ENCODE data around the gene TNFAIP8. TPM values are rescaled to one million over a fixed set of nuclear protein-coding genes. Genes with fewer than 3 reads are reported as not detected.

The TNFAIP8 gene
- total and polyA plus RNA-seq, 2 experiments from 2014 or later: 10.6 to 29.2 TPM

DNA sequence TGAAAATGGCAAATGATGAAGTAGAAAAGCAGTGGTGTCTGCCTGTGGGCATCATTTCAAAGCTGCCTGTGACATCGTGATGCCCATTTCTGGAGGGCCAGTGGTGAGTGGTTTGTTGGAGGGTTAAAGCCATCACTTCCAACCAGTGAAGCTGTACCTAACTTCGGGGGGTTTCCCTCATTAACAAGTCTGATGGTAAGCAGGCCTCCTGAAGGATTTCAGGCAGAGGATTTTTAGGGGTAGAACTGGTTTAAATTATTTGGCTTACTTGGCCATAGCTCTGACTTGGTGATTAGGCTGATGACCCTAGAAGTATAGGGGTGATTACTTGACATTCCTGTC, 10.7 kb downstream of the TNFAIP8 start (continued):
- TF ChIP-seq ZNF114 (CRISPR knock-in tag; IDR thresholded peaks at IDR 0.05) (no peak), EZH2 (IDR thresholded peaks at IDR 0.05; ENCODE audit: low read depth, unreplicated experiment) (no peak), STAT1 (IDR thresholded peaks at IDR 0.05; ENCODE audit: unreplicated experiment) (no peak)
- TF ChIP-seq, protein P1, sequence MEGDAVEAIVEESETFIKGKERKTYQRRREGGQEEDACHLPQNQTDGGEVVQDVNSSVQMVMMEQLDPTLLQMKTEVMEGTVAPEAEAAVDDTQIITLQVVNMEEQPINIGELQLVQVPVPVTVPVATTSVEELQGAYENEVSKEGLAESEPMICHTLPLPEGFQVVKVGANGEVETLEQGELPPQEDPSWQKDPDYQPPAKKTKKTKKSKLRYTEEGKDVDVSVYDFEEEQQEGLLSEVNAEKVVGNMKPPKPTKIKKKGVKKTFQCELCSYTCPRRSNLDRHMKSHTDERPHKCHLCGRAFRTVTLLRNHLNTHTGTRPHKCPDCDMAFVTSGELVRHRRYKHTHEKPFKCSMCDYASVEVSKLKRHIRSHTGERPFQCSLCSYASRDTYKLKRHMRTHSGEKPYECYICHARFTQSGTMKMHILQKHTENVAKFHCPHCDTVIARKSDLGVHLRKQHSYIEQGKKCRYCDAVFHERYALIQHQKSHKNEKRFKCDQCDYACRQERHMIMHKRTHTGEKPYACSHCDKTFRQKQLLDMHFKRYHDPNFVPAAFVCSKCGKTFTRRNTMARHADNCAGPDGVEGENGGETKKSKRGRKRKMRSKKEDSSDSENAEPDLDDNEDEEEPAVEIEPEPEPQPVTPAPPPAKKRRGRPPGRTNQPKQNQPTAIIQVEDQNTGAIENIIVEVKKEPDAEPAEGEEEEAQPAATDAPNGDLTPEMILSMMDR (conservative IDR thresholded peaks at IDR 0.05; ENCODE audit: low read depth in 2 of 2): no peak

DNA sequence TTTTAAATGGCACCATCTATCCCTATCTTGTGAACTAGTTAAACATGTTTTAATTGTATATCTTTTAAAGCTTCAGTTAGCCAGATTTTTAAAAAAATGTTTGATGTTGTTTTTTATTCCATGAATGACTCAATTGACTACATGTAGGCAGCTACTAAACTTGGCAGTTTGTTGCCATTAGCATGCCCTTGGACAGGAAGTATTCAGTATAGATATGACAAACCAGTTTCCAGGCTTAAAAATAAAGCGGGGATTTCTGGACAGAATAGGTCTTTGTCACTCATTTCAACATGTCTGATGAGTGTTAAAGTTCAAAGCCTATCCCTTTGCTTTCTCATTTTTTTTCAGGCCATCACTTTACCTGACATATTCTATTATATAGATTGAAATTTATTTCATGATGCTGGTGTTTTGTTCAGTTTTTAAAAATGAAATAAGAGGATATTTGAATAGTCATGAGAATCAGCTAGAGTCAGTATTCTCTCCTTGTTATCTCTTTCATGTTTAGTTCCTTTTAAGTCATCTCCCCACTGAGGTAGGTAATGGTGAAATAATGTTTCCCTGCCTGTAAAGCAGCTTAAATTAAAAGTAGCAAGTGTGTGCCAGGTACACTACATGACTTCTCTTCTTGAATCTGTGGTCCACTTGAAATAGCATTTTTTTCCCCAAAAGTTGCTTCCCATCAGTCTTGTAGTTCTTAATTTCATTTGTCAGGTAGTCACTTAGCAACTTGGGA, 11.9 kb downstream of the TNFAIP8 start:
- H3K27me3 Mint-ChIP-seq (ENCODE audit: insufficient read depth, low read depth, poor library complexity): peaks cover 2% of the 10 kb centered on the region
- Histone ChIP-seq H3K36me3 (ENCODE audit: insufficient read depth) (no peaks in the 10 kb centered on the region), H3K27ac (ENCODE audit: low read depth) (no peak overlapping the region), H3K4me3 (no peak overlapping the region), H3K79me2 (replicated peaks; ENCODE audit: insufficient read depth) (peaks cover 5% of the 10 kb centered on the region; the same call in 1 of the 2 replicates), H3K9me2 (ENCODE audit: insufficient read depth) (peaks cover 15% of the 10 kb centered on the region), H3F3A (replicated peaks; ENCODE audit: low read depth) (no peaks in the 10 kb centered on the region), H2AFZ (no peak overlapping the region), H3K27me3 (ENCODE audit: insufficient read depth) (no peaks in the 10 kb centered on the region), H4K20me1 (replicated peaks; ENCODE audit: insufficient read depth) (no peaks in the 10 kb centered on the region; the same call in 1 of the 2 replicates), H3K4me1 (ENCODE audit: insufficient read depth) (peaks cover 24% of the 10 kb centered on the region), H3K4me2 (no peak overlapping the region)
- DNase-seq (ENCODE audit: low spot score) (no peak), ATAC-seq (no peak)
- no peak overlapping the region for H3K27ac Mint-ChIP-seq
- H3K9me3 Mint-ChIP-seq: no peaks in the 10 kb centered on the region
- peaks cover 3% of the 10 kb centered on the region; the same call in 2 of the 3 replicates for H3K36me3 Mint-ChIP-seq (ENCODE audit: low read depth)
- TF ChIP-seq EZH2 (IDR thresholded peaks at IDR 0.05; ENCODE audit: low read depth, unreplicated experiment) (no peak), POLR2AphosphoS5 (IDR thresholded peaks at IDR 0.05; ENCODE audit: low read depth) (no peak), JUNB (IDR thresholded peaks at IDR 0.05; ENCODE audit: unreplicated experiment) (no peak)
- TF ChIP-seq, protein P2, sequence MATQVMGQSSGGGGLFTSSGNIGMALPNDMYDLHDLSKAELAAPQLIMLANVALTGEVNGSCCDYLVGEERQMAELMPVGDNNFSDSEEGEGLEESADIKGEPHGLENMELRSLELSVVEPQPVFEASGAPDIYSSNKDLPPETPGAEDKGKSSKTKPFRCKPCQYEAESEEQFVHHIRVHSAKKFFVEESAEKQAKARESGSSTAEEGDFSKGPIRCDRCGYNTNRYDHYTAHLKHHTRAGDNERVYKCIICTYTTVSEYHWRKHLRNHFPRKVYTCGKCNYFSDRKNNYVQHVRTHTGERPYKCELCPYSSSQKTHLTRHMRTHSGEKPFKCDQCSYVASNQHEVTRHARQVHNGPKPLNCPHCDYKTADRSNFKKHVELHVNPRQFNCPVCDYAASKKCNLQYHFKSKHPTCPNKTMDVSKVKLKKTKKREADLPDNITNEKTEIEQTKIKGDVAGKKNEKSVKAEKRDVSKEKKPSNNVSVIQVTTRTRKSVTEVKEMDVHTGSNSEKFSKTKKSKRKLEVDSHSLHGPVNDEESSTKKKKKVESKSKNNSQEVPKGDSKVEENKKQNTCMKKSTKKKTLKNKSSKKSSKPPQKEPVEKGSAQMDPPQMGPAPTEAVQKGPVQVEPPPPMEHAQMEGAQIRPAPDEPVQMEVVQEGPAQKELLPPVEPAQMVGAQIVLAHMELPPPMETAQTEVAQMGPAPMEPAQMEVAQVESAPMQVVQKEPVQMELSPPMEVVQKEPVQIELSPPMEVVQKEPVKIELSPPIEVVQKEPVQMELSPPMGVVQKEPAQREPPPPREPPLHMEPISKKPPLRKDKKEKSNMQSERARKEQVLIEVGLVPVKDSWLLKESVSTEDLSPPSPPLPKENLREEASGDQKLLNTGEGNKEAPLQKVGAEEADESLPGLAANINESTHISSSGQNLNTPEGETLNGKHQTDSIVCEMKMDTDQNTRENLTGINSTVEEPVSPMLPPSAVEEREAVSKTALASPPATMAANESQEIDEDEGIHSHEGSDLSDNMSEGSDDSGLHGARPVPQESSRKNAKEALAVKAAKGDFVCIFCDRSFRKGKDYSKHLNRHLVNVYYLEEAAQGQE (IDR thresholded peaks at IDR 0.05; ENCODE audit: unreplicated experiment): no peak
- TF ChIP-seq, protein P1 (conservative IDR thresholded peaks at IDR 0.05; ENCODE audit: low read depth in 2 of 2): no peak
- H3K4me3 Mint-ChIP-seq: no peak overlapping the region
- peaks cover 32% of the 10 kb centered on the region for H3K4me1 Mint-ChIP-seq

Data from GM23338 (cell line).